ENCODE results near the gene ARMC7. TPM values are rescaled to one million over a fixed set of nuclear protein-coding genes. Genes with fewer than 3 reads are reported as not detected.

ARMC7 gene
- total RNA-seq, 2 experiments from 2014 or later: 5.4 TPM

DNA sequence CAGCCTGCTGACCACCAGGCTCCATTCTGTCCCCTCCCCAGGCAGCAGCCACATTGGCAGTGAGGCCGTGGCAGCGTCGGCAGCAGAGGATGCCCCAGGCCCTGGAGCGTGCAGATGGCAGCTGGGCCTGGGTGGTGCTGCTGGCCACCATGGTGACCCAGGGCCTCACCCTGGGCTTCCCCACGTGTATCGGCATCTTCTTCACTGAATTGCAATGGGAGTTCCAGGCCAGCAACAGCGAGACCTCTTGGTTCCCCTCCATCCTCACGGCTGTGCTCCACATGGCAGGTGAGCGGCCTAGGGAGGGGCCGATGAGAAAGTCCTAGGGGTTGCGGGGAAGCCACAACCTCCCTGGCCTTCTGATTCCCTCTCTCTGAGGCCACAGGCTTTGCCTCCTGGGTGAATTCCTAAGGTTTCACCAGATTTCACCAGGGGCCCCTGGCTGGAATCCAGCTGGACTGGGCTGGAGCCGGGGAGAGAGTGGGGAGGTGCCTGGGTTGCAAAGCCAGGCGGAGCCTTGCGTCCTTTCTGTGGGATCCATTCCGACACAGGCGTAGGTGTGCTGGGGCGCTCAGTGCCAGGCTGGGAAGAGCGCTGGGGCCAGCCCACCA is 16.1 kb upstream of the ARMC7 start:
- Mint-ChIP-seq H3K36me3 (ENCODE audit: low read depth) (no peaks in the 10 kb centered on the region), H3K4me1 (ENCODE audit: low read depth) (peaks cover 9% of the 10 kb centered on the region), H3K4me3 (no peak overlapping the region), H3K27ac (no peak overlapping the region), H3K9me3 (no peaks in the 10 kb centered on the region), H3K27me3 (no peaks in the 10 kb centered on the region)
- no peak for ATAC-seq
- TF ChIP-seq, protein P1, sequence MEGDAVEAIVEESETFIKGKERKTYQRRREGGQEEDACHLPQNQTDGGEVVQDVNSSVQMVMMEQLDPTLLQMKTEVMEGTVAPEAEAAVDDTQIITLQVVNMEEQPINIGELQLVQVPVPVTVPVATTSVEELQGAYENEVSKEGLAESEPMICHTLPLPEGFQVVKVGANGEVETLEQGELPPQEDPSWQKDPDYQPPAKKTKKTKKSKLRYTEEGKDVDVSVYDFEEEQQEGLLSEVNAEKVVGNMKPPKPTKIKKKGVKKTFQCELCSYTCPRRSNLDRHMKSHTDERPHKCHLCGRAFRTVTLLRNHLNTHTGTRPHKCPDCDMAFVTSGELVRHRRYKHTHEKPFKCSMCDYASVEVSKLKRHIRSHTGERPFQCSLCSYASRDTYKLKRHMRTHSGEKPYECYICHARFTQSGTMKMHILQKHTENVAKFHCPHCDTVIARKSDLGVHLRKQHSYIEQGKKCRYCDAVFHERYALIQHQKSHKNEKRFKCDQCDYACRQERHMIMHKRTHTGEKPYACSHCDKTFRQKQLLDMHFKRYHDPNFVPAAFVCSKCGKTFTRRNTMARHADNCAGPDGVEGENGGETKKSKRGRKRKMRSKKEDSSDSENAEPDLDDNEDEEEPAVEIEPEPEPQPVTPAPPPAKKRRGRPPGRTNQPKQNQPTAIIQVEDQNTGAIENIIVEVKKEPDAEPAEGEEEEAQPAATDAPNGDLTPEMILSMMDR (IDR thresholded peaks at IDR 0.05): no peak
- DNase-seq: no peak
- intact Hi-C loops (cut with micrococcal nuclease): no loop called here
- ChIA-PET CTCF (interaction anchor here (4.6 kb wide), 1 partner anchor 13 kb away, joined by 14 read pairs; no protein-coding TSS in a partner anchor), POLR2A (no interaction called here)

DNA sequence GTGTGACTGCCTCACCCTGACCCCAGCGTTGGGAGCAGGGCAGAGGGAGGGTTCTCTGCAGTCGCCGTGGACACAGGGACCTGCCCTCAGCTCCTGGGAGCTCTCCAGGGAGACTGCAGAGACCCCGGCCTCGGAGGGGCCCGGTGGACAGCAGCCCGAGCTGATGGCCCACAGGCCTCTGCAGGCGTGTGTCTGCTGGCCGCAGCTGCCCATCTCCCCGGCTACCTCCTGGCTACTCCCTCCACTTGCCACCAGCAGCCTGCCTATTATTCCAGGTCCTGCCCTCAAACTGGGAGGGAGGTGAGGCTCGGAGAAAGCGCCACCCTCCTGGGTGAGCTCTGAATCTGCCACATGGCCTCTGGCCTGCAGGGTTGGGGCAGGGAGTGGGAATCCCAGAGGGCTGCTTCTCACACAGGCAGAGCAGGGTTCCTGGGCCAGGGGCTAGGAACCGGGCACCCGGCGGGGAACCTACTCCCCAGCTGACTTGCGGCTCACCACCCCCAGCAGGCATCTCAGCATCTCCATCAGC is 14.8 kb upstream of the ARMC7 start:
- ChIA-PET CTCF (interaction anchor here (4.6 kb wide), 1 partner anchor 11 kb away, joined by 14 read pairs; no protein-coding TSS in a partner anchor), POLR2A (no interaction called here)
- Mint-ChIP-seq H3K9me3 (no peaks in the 10 kb centered on the region), H3K27ac (no peak overlapping the region), H3K4me1 (ENCODE audit: low read depth) (no peaks in the 10 kb centered on the region), H3K4me3 (no peak overlapping the region), H3K27me3 (no peaks in the 10 kb centered on the region), H3K36me3 (ENCODE audit: low read depth) (no peaks in the 10 kb centered on the region)
- DNase-seq (no peak), ATAC-seq (no peak)
- intact Hi-C loops (cut with micrococcal nuclease): no loop called here
- TF ChIP-seq, protein P1 (IDR thresholded peaks at IDR 0.05): no peak

DNA sequence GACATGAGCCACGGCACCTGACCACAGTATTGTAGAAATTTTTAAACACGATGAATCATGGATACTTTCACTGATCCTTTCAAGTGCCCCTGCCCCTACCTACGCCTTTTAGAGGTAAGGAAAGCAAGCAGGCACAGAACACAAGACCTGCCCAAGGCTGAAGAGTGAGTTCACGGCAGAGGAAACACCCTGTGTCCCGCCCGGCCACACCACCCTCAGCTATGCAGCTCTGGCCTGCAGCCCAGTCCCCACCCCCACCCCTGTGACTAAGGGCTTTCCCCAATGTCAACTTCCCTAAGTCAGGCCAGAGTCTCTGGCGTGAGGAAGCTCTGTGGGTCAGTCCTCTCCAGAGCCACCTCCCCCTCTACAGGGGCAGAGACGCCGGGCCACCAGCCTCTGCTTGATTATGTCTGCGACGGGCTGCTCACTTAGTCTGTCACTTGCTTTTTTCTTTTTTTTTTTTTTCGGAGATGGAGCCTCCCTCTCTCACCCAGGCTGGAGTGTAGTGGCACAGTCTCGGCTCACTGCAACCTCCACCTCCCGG is 13.6 kb upstream of the ARMC7 start:
- Mint-ChIP-seq H3K9me3 (no peaks in the 10 kb centered on the region), H3K27ac (no peak overlapping the region), H3K36me3 (ENCODE audit: low read depth) (no peaks in the 10 kb centered on the region), H3K4me3 (no peak overlapping the region), H3K27me3 (no peaks in the 10 kb centered on the region), H3K4me1 (ENCODE audit: low read depth) (no peaks in the 10 kb centered on the region)
- no peak for ATAC-seq
- TF ChIP-seq, protein P1 (IDR thresholded peaks at IDR 0.05): no peak
- DNase-seq: no peak
- ChIA-PET POLR2A (no interaction called here), CTCF (interaction anchor here (1.5 to 4.6 kb wide), 2 partner anchors 8 to 10 kb away, joined by 5 to 14 read pairs; no protein-coding TSS in a partner anchor)
- intact Hi-C loops (cut with micrococcal nuclease): no loop called here

DNA sequence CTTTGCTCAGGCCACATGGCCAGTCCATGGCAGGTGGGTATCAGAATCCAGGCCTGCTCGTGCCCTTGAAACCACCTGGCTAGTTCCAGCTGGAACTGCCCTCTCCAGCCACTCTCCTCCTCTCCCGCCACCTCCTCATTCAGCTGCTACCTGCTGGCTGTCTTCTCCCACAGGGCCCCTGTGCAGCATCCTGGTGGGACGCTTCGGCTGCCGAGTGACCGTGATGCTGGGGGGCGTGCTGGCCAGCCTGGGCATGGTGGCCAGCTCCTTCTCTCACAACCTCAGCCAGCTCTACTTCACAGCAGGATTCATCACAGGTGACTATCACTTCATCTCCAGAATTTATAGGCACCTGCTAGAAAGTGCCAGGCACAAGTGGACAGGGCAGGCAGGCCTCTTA is 11.9 kb upstream of the ARMC7 start:
- H3K4me1 Mint-ChIP-seq (ENCODE audit: low read depth): no peaks in the 10 kb centered on the region
- no peaks in the 10 kb centered on the region for H3K9me3 Mint-ChIP-seq
- no peak overlapping the region for H3K27ac Mint-ChIP-seq
- TF ChIP-seq, protein P1 (IDR thresholded peaks at IDR 0.05): no peak
- ChIA-PET CTCF (interaction anchor here (0.7 to 1.8 kb wide), 3 partner anchors 9 to 16 kb away, joined by 3 to 6 read pairs (median 3); no protein-coding TSS in a partner anchor), POLR2A (interaction anchor here (0.9 kb wide), 1 partner anchor 9 kb away, joined by 3 read pairs; no protein-coding TSS in a partner anchor)
- intact Hi-C loops (cut with micrococcal nuclease): no loop called here
- no peaks in the 10 kb centered on the region for H3K27me3 Mint-ChIP-seq
- no peak for ATAC-seq
- no peak overlapping the region for H3K4me3 Mint-ChIP-seq
- no peak for DNase-seq
- no peaks in the 10 kb centered on the region for H3K36me3 Mint-ChIP-seq (ENCODE audit: low read depth)

DNA sequence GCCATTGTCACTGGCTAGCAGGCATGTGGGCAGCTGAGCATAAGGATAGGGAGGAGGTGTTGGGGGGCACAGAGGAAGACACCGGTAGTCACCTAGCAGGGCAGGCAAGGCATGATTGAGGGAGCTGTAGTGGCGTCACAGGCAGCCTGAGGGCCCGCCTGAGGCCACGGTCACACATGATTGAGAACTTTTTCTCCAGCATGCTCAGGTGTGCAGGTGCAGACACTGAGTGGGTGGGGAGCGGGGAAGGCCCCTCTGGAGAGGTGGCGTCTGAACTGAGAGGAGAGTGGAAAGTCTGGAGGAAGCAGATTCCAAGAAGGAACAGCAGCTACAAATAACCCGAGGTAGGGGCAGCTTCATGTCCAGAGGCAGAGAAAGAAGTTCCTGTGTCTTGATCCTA is 10.9 kb upstream of the ARMC7 start:
- Mint-ChIP-seq H3K9me3 (no peaks in the 10 kb centered on the region), H3K4me3 (no peak overlapping the region), H3K36me3 (ENCODE audit: low read depth) (no peaks in the 10 kb centered on the region), H3K27ac (no peak overlapping the region), H3K27me3 (no peaks in the 10 kb centered on the region), H3K4me1 (ENCODE audit: low read depth) (no peaks in the 10 kb centered on the region)
- ChIA-PET CTCF (interaction anchor here (0.8 kb wide), 1 partner anchor 13 kb away, joined by 3 read pairs; no protein-coding TSS in a partner anchor), POLR2A (no interaction called here)
- TF ChIP-seq, protein P1 (IDR thresholded peaks at IDR 0.05): no peak
- ATAC-seq (no peak), DNase-seq (no peak)
- intact Hi-C loops (cut with micrococcal nuclease): no loop called here

Data from activated CD8-positive, alpha-beta T cell treated with anti-CD3 and anti-CD28 coated beads for 36 hours (primary cell).